GM12801 (cell line): ENCODE data around the gene DHX34.

Experiments used
- TF ChIP-seq, protein P1 (sequence below): IDR thresholded peaks from one replicate; pipeline ENCODE4 v1.5.1; 2011; ENCODE audit warnings: control low read depth; ENCODE audit not compliant: insufficient read length; ENCODE audit errors: extremely low read depth

Gene DHX34

DNA sequence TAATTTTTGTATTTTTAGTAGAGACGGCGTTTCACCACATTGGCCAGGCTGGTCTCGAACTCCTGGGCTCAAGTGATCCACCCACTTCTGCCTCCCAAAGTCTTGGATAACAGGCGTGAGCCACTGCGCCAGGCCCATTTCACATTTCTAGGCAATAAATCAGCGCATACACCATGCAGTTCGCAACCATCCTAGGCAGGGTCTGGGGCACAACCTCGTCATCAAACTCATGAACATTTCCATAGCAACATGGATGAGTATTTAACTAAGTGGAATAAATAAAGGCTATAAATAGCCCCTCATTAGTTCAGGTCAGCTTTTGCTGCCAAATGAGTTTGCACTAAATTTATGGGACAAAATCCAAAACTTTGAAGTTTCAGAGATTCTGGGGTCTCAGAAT is 62.0 kb downstream of the DHX34 start:
- TF ChIP-seq, protein P1, sequence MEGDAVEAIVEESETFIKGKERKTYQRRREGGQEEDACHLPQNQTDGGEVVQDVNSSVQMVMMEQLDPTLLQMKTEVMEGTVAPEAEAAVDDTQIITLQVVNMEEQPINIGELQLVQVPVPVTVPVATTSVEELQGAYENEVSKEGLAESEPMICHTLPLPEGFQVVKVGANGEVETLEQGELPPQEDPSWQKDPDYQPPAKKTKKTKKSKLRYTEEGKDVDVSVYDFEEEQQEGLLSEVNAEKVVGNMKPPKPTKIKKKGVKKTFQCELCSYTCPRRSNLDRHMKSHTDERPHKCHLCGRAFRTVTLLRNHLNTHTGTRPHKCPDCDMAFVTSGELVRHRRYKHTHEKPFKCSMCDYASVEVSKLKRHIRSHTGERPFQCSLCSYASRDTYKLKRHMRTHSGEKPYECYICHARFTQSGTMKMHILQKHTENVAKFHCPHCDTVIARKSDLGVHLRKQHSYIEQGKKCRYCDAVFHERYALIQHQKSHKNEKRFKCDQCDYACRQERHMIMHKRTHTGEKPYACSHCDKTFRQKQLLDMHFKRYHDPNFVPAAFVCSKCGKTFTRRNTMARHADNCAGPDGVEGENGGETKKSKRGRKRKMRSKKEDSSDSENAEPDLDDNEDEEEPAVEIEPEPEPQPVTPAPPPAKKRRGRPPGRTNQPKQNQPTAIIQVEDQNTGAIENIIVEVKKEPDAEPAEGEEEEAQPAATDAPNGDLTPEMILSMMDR, result no peak

DNA sequence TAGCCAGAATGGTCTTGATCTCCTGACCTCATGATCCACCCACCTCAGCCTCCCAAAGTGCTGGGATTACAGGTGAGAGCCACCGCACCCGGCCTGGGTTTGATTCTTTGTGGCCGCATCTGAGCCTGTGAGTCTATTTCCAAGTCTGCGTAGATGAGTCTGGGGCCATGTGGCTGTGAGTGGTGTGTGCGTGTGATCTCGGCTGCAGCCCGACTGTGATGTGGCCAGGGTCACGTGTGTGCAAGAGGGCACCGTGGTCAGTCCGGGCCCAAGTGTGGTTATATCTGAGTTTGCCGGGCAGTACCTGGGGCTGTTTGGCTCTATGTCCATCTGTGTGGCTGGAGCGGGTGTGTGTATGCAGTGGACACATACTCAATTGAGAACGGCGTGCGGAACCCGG is 64.8 kb downstream of the DHX34 start:
- TF ChIP-seq, protein P1, result no peak

DNA sequence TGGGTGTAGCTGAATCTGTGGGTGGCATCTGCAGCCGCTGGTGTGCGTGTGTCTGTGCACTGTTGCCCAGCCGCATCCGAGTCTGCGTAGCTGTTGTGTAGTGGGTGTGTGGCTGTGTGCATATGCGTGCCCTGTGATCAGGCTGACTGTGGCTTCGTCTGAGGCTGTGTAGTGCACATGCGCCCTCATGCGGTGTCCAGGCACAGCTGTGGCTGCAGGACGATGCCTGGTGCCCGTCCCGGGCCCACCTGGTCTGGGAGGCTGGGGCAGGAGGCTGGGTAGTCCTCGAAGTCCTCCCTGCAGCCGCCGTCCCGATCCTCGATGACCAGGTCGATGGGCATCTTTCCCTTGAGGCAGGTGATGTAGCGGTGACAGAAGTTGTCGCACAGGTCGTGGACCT is 65.4 kb downstream of the DHX34 start:
- TF ChIP-seq, protein P1, result no peak

DNA sequence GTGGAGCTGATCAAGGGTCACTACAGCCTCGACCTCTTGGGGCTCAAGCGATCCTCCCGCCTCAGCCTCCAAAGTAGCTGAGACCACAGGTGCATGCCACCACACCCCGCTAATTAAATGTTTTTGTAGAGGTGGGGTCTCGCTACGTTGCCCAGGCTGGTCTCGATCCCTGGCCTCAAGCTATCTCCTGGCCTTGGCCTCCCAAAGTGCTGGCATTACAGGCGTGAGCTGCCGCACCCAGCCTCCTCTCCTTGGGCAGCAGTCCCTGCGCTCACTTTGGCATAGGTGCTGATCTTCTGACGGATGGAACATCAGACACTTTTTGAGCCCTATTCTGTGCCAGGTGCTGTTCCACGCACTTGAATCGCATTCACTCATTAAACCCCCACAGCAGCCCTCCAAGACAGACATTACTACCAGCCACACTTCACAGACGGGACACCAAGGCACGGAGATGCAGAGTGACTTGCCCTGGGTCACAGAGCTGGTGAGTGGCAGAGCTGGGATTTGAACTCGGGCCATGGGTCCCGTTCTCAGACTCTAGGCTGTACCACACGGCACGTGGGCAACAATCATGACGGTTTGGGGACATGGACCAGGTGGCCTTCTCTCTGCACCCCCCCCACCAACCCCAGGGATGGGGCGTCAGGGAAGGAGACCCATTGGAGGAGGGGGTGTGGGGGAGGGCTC is 67.0 kb downstream of the DHX34 start:
- TF ChIP-seq, protein P1, result no peak

DNA sequence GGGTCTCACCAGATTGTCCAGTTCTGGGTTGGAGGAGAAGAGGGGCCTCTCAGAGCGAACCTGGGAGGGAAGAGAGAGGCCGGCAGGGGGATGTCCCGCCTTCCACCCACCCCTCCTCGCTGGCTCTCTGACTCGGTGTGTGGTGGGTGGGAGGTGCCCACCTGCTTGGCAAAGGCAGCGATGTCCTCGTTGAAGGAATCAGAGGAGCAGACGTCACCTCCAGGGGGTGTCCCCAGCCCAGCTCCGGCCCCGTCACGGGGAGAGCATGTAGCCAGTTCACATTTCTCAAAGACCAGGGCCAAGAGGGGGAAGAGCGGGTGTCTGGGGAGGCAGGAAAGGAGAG is 67.5 kb downstream of the DHX34 start:
- TF ChIP-seq, protein P1, result no peak

DNA sequence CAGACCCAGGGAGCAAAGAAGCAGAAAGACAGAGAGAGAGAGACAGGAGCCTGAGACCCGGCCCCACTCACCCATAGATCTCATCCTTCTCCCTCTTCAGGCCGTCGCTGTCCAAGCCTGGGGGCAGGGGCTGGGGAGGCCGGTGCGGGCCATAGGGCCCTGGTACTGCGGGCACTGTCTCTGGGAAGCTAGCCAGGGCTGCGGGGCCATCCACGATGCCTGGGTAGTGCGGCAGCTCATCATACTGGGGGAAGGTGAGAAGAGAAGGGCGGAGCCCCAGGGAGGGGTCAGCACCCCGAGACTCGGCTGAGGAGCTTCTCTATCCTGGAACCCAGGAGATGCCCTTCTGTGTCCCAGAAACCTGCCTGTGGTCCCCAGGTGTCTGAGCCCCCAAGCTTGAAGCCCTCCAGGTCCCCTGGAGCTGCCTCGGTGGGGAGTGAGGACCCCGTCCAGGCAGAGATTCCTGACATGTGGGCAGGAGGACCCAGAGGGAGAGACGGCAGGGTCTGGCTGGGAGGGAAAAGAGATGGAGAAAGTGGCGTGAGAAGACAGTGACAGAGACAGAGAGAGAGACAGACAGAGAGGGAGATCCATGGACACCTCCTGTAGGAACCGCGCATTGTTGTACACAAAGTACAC is 68.1 kb downstream of the DHX34 start:
- TF ChIP-seq, protein P1, result no peak

DNA sequence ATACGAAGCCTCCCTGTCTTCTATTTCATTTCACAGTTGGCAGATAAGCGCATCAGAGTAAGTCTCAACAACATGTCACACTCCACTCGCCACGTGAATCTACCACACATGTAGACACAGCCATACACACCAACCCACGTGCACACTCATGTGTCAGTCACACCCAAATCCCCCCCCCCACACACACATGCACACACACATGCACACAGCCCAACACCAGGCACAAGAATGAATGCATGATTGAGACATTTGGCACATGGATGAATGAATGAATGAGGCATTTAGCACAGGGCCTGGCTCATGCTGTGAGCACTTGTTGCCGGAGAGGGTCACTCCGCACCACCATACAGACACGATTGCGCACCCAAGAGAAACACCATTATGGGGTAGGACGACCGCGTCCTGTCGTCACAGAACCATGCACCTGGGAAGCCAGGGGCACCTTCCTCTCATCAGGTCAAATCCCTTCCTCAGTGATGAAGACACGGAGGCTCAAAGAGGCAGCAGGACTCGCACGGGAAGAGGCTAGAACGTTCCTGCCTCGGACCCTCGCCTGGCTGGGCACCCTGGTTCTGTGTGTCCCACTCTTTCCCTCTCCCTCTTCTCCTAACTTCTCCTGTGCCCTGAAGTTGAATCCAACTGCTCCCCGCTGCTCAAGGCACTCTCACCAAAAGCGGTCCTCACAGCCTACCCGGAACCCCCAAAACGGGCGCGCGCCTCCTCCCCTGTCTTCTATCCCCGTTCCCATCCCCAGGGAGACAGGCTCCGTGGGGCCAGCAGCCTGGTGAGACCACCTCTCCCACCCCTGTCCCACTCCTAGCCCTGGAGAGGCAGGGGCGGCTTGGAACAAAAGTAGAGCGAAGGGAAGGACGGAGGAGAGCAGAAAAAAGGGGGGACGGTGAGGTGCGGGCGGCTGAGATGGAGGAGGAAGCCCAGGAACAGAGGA is 68.9 kb downstream of the DHX34 start:
- TF ChIP-seq, protein P1, result no peak
